Activated CD8-positive, alpha-beta T cell treated with anti-CD3 and anti-CD28 coated beads, Interleukin-2, amount 10 ng/mL, durations not matched to agents 7 days and 5 days (primary cell): ENCODE data around the gene COASY. TPM values are rescaled to one million over a fixed set of nuclear protein-coding genes. Genes with fewer than 3 reads are reported as not detected.
A peak's percentile ranks its signal among the peaks of the same experiment; 100 is the strongest.
"Not testable (repeated sequence)": the region's sequence is repeated elsewhere in the genome, so short reads cannot be mapped to it uniquely, and the experiment has no call there.

Experiments used
- ATAC-seq: fragments of 150-1000 bp; cut with Tn5 transposase; one replicate; pipeline ENCODE4 v1.10.0; 2021; ENCODE audit warnings: moderate library complexity
- CTCF ChIA-PET: fragments of 350-600 bp; sonication (Branson Sonifier 250); formaldehyde crosslinking; loops from one replicate; lab custom pipeline; 2021; ENCODE audit warnings: antibody characterized with exemption; lab: Charles Lee
- POLR2A ChIA-PET: fragments of 350-600 bp; sonication (Branson Sonifier 250); formaldehyde crosslinking; loops from one replicate; lab custom pipeline; 2021; ENCODE audit warnings: antibody characterized with exemption; lab: Charles Lee
- DNase-seq: peaks from one replicate; pipeline ENCODE4 v3.0.0-alpha.2; 2020
- H3K27ac Mint-ChIP-seq: one replicate; pipeline ENCODE4 v1.8.0; 2021; ENCODE audit warnings: mild to moderate bottlenecking, mixed read lengths
- H3K27me3 Mint-ChIP-seq: one replicate; pipeline ENCODE4 v1.8.0; 2021; ENCODE audit warnings: low read depth, mixed read lengths
- H3K36me3 Mint-ChIP-seq: one replicate; pipeline ENCODE4 v1.8.0; 2021; ENCODE audit warnings: low read depth, mixed read lengths
- H3K4me1 Mint-ChIP-seq: one replicate; pipeline ENCODE4 v1.8.0; 2021; ENCODE audit warnings: low read depth, mixed read lengths
- H3K4me3 Mint-ChIP-seq: one replicate; pipeline ENCODE4 v1.8.0; 2021; ENCODE audit warnings: mild to moderate bottlenecking, mixed read lengths
- H3K9me3 Mint-ChIP-seq: one replicate; pipeline ENCODE4 v1.8.0; 2022; ENCODE audit warnings: mixed read lengths; ENCODE audit not compliant: insufficient read depth
- total RNA-seq, 2 experiments: library from RNA; stranded (reverse); gene quantifications; one replicate each; pipeline ENCODE4 v1.2.3, GENCODE V29; 2021

Gene COASY
- total RNA-seq, 2 experiments from 2014 or later, result 54.8 to 62.1 TPM

GRCh38 chr17:42531455-42532354 lies 30.2 kb upstream of the COASY start:
- H3K27me3 Mint-ChIP-seq, result peaks cover 7% of the 10 kb centered on the region
- peak; percentile 63 for DNase-seq
- peak; percentile 34 for ATAC-seq
- ChIA-PET CTCF (interaction anchor here (1.1 to 3.2 kb wide), 5 partner anchors 10 to 126 kb away, joined by 3 to 31 read pairs (median 15); partner anchors contain the start of gene PSMC3IP), POLR2A (interaction anchor here (0.6 kb wide), 1 partner anchor 216 kb away, joined by 3 read pairs; no protein-coding TSS in a partner anchor)
- peaks cover 55% of the 10 kb centered on the region for H3K4me1 Mint-ChIP-seq
- H3K4me3 Mint-ChIP-seq, result peak overlapping the region; percentile 74
- H3K9me3 Mint-ChIP-seq, result no peaks in the 10 kb centered on the region
- H3K27ac Mint-ChIP-seq, result peak overlapping the region; percentile 74
- H3K36me3 Mint-ChIP-seq, result no peaks in the 10 kb centered on the region

- no peak for ATAC-seq
- ChIA-PET POLR2A (interaction anchor here (1.3 to 2.0 kb wide), 4 partner anchors 9 to 269 kb away, joined by 3 to 8 read pairs (median 4); no protein-coding TSS in a partner anchor), CTCF (interaction anchor here (0.7 to 3.9 kb wide), 13 partner anchors 8 to 345 kb away, joined by 3 to 23 read pairs (median 3); partner anchors contain the start of gene PSMC3IP)
- no peak for DNase-seq
- H3K9me3 Mint-ChIP-seq, result no peaks in the 10 kb centered on the region
- peaks cover 60% of the 10 kb centered on the region for H3K4me1 Mint-ChIP-seq
- peak overlapping the region; percentile 86 for H3K27ac Mint-ChIP-seq
- H3K4me3 Mint-ChIP-seq, result peak overlapping the region; percentile 80
- H3K27me3 Mint-ChIP-seq, result peaks cover 7% of the 10 kb centered on the region
- H3K36me3 Mint-ChIP-seq, result peaks cover 13% of the 10 kb centered on the region
Measured at GRCh38 chr17:42535155-42536047, 26.5 kb upstream of the COASY start.

- Mint-ChIP-seq H3K4me3 (peak within 1 kb of the TSS; percentile 87), H3K27me3 (peaks cover 7% of the 10 kb centered on the region), H3K4me1 (peaks cover 59% of the 10 kb centered on the region), H3K36me3 (peaks cover 13% of the 10 kb centered on the region), H3K9me3 (no peaks in the 10 kb centered on the region), H3K27ac (peak within 1 kb of the TSS; percentile 87)
- DNase-seq (peak; percentile 88), ATAC-seq (peak; percentile 91)
- ChIA-PET POLR2A (interaction anchor here (0.6 to 2.0 kb wide), 5 partner anchors 9 to 269 kb away, joined by 3 to 8 read pairs (median 3); no protein-coding TSS in a partner anchor), CTCF (interaction anchor here (0.7 to 3.9 kb wide), 14 partner anchors 9 to 346 kb away, joined by 3 to 23 read pairs (median 4); partner anchors contain the start of gene PSMC3IP)
Measured at GRCh38 chr17:42536048-42536371, 25.9 kb upstream of the COASY start, which contains the start of gene NAGLU. NAGLU (plus strand) TSS chr17:42536241; CDS start chr17:42536273, 32 bp downstream.

- no peaks in the 10 kb centered on the region for H3K9me3 Mint-ChIP-seq
- peak; percentile 71 for ATAC-seq
- ChIA-PET POLR2A (interaction anchor here (0.6 to 2.0 kb wide), 7 partner anchors 9 to 270 kb away, joined by 3 to 8 read pairs (median 3); no protein-coding TSS in a partner anchor), CTCF (interaction anchor here (0.9 to 3.9 kb wide), 13 partner anchors 9 to 347 kb away, joined by 3 to 23 read pairs (median 4); partner anchors contain the start of gene PSMC3IP)
- DNase-seq, result peak; percentile 84
- H3K27ac Mint-ChIP-seq, result peak overlapping the region; percentile 87
- peak overlapping the region; percentile 87 for H3K4me3 Mint-ChIP-seq
- H3K36me3 Mint-ChIP-seq, result peaks cover 17% of the 10 kb centered on the region
- H3K27me3 Mint-ChIP-seq, result peaks cover 7% of the 10 kb centered on the region
- H3K4me1 Mint-ChIP-seq, result peaks cover 59% of the 10 kb centered on the region
Measured at GRCh38 chr17:42536372-42537155, 25.4 kb upstream of the COASY start.

GRCh38 chr17:42537156-42537805 lies 24.7 kb upstream of the COASY start:
- Mint-ChIP-seq H3K4me3 (peak overlapping the region; percentile 87), H3K4me1 (peaks cover 58% of the 10 kb centered on the region), H3K27ac (peak overlapping the region; percentile 87), H3K27me3 (peaks cover 7% of the 10 kb centered on the region), H3K36me3 (peaks cover 18% of the 10 kb centered on the region), H3K9me3 (no peaks in the 10 kb centered on the region)
- DNase-seq (no peak), ATAC-seq (no peak)
- POLR2A ChIA-PET, result interaction anchor here (1.3 to 2.0 kb wide), 2 partner anchors 17 to 30 kb away, joined by 3 to 8 read pairs; no protein-coding TSS in a partner anchor
- CTCF ChIA-PET, result interaction anchor here (0.9 to 3.9 kb wide), 5 partner anchors 11 to 215 kb away, joined by 3 to 23 read pairs (median 4); partner anchors contain the start of gene PSMC3IP

GRCh38 chr17:42537826-42538451 lies 24.0 kb upstream of the COASY start:
- peaks cover 21% of the 10 kb centered on the region for H3K36me3 Mint-ChIP-seq

GRCh38 chr17:42538482-42538881 lies 23.5 kb upstream of the COASY start:
- ChIA-PET CTCF (interaction anchor here (0.8 to 3.9 kb wide), 4 partner anchors 8 to 132 kb away, joined by 3 to 15 read pairs (median 4); no protein-coding TSS in a partner anchor), POLR2A (no interaction called here)
- H3K27ac Mint-ChIP-seq, result no peak overlapping the region
- no peak overlapping the region for H3K4me3 Mint-ChIP-seq
- H3K36me3 Mint-ChIP-seq, result peaks cover 23% of the 10 kb centered on the region
- ATAC-seq (no peak), DNase-seq (no peak)
- peaks cover 56% of the 10 kb centered on the region for H3K4me1 Mint-ChIP-seq
- H3K9me3 Mint-ChIP-seq, result no peaks in the 10 kb centered on the region
- peaks cover 4% of the 10 kb centered on the region for H3K27me3 Mint-ChIP-seq

More at GRCh38 chr17:42537826-42538451, 24.0 kb upstream of the COASY start:
- Mint-ChIP-seq H3K27ac (peak overlapping the region; percentile 66), H3K4me3 (peak overlapping the region; percentile 37), H3K9me3 (no peaks in the 10 kb centered on the region), H3K4me1 (peaks cover 58% of the 10 kb centered on the region), H3K27me3 (peaks cover 7% of the 10 kb centered on the region)
- ATAC-seq, result no peak
- ChIA-PET POLR2A (no interaction called here), CTCF (interaction anchor here (0.8 to 3.9 kb wide), 4 partner anchors 8 to 132 kb away, joined by 3 to 15 read pairs (median 4); no protein-coding TSS in a partner anchor)
- DNase-seq, result no peak

GRCh38 chr17:42540558-42540957 lies 21.4 kb upstream of the COASY start:
- Mint-ChIP-seq H3K4me3 (peak overlapping the region; percentile 39), H3K27ac (peak overlapping the region; percentile 77), H3K36me3 (peaks cover 23% of the 10 kb centered on the region), H3K4me1 (peaks cover 52% of the 10 kb centered on the region)
- not testable (repeated sequence) for H3K9me3 Mint-ChIP-seq, DNase-seq, H3K27me3 Mint-ChIP-seq
- CTCF ChIA-PET, result interaction anchor here (1.0 to 2.7 kb wide), 6 partner anchors 9 to 134 kb away, joined by 3 to 15 read pairs (median 4); no protein-coding TSS in a partner anchor
- peak; percentile 7 for ATAC-seq
- POLR2A ChIA-PET, result interaction anchor here (1.5 kb wide), 1 partner anchor 14 kb away, joined by 8 read pairs; no protein-coding TSS in a partner anchor

- POLR2A ChIA-PET, result interaction anchor here (1.2 to 1.5 kb wide), 4 partner anchors 10 to 30 kb away, joined by 3 to 8 read pairs (median 6); no protein-coding TSS in a partner anchor
- ATAC-seq (peak; percentile 46), DNase-seq (peak; percentile 63)
- Mint-ChIP-seq H3K27ac (peak overlapping the region; percentile 77), H3K36me3 (peaks cover 23% of the 10 kb centered on the region), H3K4me3 (peak overlapping the region; percentile 39), H3K27me3 (no peaks in the 10 kb centered on the region), H3K9me3 (no peaks in the 10 kb centered on the region), H3K4me1 (peaks cover 48% of the 10 kb centered on the region)
- CTCF ChIA-PET, result interaction anchor here (1.0 to 2.7 kb wide), 6 partner anchors 10 to 135 kb away, joined by 3 to 15 read pairs (median 4); no protein-coding TSS in a partner anchor
Measured at GRCh38 chr17:42541041-42541833, 20.7 kb upstream of the COASY start.
